Ectodermal cell (in vitro differentiated cells): ENCODE results near the gene KDM4C.
"Not testable (repeated sequence)": the region's sequence is repeated elsewhere in the genome, so short reads cannot be mapped to it uniquely, and the experiment has no call there.

ENCODE experiments used
- H3K27ac ChIP-seq: 2 replicates; pipeline ENCODE4 v1.7.0; 2013; ENCODE audit warnings: mild to moderate bottlenecking, low read depth, low read length; ENCODE audit not compliant: insufficient read depth, poor library complexity, severe bottlenecking
- H3K27me3 ChIP-seq: 2 replicates; pipeline ENCODE4 v1.7.0; 2013; ENCODE audit warnings: mild to moderate bottlenecking, low read length; ENCODE audit not compliant: insufficient read depth, control insufficient read depth, poor library complexity, severe bottlenecking
- H3K36me3 ChIP-seq: one replicate; pipeline ENCODE4 v1.7.0; 2013; ENCODE audit warnings: low read length; ENCODE audit not compliant: control insufficient read depth, insufficient read depth
- H3K4me1 ChIP-seq: one replicate; pipeline ENCODE4 v1.7.0; 2013; ENCODE audit warnings: low read length; ENCODE audit not compliant: control insufficient read depth, insufficient read depth
- H3K4me3 ChIP-seq: 2 replicates; pipeline ENCODE4 v1.7.0; 2013; ENCODE audit warnings: low read depth, low read length, control low read depth; ENCODE audit not compliant: insufficient read depth
- H3K9me3 ChIP-seq: 2 replicates; pipeline ENCODE4 v1.7.0; 2013; ENCODE audit warnings: mild to moderate bottlenecking, low read length, moderate library complexity; ENCODE audit not compliant: control insufficient read depth
- WGBS, 2 experiments: methylation state at CpG; one replicate each; pipeline ENCODE4 v1.1.7; 2013; ENCODE audit warnings: missing lambda C conversion rate in 2 of 2; 5-methylcytosine and 5-hydroxymethylcytosine counted together

The KDM4C gene

DNA sequence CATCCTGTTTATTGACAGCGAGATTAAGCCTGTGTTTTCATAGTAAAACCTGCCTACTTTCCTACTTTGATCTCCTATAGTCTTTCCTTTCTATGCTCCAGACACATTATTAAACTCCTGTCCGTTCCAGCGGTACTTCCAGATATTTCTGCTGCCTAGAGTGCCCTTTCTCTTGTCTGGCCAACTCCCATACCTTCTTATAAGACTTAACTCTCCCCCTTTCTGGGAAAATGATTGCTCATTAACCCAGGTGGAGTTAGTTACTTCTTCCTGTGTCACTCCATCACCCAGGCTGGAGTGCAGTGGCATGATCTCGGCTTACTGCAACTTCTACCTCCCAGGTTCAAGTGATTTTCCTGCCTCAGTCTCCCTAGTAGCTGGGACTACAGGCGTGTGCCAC lies 33.1 kb downstream of the KDM4C start:
- Histone ChIP-seq H3K4me1 (no peaks in the 10 kb centered on the region), H3K27me3 (no peaks in the 10 kb centered on the region), H3K27ac (no peak overlapping the region), H3K36me3 (no peaks in the 10 kb centered on the region), H3K9me3 (no peaks in the 10 kb centered on the region), H3K4me3 (no peak overlapping the region)
- WGBS, 2 experiments = 91 to 93% methylated on average over 5 of the region's 5 CpGs

DNA sequence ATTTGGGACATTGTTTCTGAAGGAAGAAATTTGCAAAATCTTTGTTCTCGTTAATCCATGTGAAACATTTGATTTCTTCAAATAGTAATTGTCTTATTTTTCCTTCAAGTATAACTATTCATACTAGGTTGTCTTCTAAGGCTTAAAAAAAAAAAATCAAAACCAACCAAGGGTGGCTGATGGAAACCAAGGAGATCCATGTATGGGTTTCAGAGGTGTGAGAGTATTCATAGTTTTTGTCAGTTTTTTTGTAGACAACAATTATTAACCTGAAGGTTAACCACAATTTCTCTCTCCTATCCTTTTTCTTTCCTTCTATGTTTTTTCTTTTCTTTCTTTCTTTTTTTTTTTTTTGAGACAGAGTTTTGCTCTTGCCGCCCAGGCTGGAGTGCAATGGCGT lies 35.4 kb downstream of the KDM4C start:
- Histone ChIP-seq H3K27ac (no peak overlapping the region), H3K4me3 (no peak overlapping the region), H3K36me3 (no peaks in the 10 kb centered on the region), H3K4me1 (no peaks in the 10 kb centered on the region), H3K9me3 (no peaks in the 10 kb centered on the region), H3K27me3 (no peaks in the 10 kb centered on the region)
- 97 to 98% methylated on average over 2 to 3 of the region's 3 CpGs for WGBS, 2 experiments

DNA sequence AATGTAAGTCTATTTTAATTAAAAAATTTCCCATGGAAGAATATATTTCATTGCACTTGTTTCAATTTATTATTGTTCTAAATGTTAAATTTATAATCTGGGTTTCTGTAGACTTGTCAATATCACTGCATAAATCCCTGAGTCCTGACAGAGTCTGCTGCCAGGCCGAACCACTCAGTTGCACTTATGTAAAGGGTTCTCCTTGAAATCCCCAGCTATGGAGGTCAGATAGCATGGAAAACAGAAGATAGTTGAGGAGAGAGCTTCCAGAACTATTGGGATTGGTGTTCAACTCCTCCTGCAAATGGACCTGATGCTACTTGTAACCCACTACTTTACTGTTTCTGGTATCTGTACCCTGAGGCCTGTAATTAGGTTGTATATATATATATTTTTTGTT lies 37.2 kb downstream of the KDM4C start:
- Histone ChIP-seq H3K4me1 (no peaks in the 10 kb centered on the region), H3K36me3 (no peaks in the 10 kb centered on the region), H3K27me3 (no peaks in the 10 kb centered on the region), H3K27ac (no peak overlapping the region), H3K4me3 (no peak overlapping the region), H3K9me3 (no peaks in the 10 kb centered on the region)
- 100% methylated on average over 1 of the region's 1 CpG for WGBS, 2 experiments

DNA sequence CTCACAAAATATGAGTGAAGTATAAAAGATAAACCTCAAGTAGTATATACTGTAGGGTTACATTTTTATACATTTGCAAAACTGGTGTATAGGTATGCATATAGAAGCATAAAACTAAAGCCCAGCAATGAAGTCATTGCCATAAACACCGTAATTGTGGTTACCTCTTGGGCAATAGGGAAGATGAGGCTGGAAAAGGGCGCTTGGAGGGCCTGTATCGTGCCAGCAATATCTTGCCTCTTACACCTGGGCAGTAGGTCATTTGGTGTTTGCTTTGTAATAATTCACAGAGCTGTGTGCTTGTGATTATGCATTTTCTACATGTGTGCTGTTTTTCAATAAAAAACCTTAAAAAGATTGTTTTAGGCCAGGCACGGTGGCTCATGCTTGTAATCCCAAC lies 45.2 kb downstream of the KDM4C start:
- no peaks in the 10 kb centered on the region for H3K9me3 ChIP-seq
- no peak overlapping the region for H3K4me3 ChIP-seq
- WGBS, 2 experiments = 96 to 97% methylated on average over 4 of the region's 4 CpGs
- H3K27ac ChIP-seq = no peak overlapping the region
- no peaks in the 10 kb centered on the region for H3K27me3 ChIP-seq
- no peaks in the 10 kb centered on the region for H3K4me1 ChIP-seq
- H3K36me3 ChIP-seq = no peaks in the 10 kb centered on the region

DNA sequence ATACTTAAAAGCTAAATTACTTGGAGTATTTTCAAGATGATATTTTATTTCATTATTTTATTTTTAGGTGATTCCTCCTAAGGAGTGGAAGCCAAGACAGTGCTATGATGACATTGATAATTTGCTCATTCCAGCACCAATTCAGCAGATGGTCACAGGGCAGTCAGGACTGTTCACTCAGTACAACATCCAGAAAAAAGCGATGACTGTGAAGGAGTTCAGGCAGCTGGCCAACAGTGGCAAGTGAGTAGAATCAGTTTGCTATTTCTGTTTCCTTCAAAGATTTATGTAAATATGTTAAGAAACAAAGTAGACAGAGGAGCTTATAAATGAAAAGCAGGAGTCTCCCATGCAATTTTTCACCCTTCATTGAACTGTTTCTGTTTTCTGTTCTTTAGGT lies 47.8 kb downstream of the KDM4C start:
- H3K27ac ChIP-seq = no peak overlapping the region
- no peaks in the 10 kb centered on the region for H3K9me3 ChIP-seq
- 96 to 100% methylated on average over 1 of the region's 1 CpG for WGBS, 2 experiments

DNA sequence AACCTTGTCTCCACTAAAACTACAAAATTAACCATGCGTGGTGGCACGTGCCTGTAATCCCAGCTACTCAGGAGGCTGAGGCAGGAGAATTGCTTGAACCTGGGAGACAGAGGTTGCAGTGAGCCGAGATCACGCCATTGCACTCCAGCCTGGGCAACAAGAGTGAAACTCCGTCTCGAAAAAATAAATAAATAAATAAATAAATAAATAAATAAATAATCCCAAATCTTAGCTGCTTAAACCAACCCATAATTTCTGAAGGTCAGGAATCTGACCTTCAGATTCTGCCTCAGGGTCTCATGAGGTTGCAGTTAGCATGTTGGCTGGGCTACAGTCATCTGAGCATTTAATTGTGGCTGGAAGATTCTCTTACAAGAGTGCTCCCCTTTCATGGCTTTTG lies 48.5 kb downstream of the KDM4C start:
- H3K36me3 ChIP-seq, H3K27me3 ChIP-seq, H3K4me1 ChIP-seq, H3K9me3 ChIP-seq, H3K27ac ChIP-seq, H3K4me3 ChIP-seq: not testable (repeated sequence)
- WGBS, 2 experiments = 97% methylated on average over 2 of the region's 6 CpGs

More for the DNA sequence above, 47.8 kb downstream of the KDM4C start:
- no peaks in the 10 kb centered on the region for H3K36me3 ChIP-seq
- H3K4me3 ChIP-seq = no peak overlapping the region
- H3K27me3 ChIP-seq = no peaks in the 10 kb centered on the region
- H3K4me1 ChIP-seq = no peaks in the 10 kb centered on the region

DNA sequence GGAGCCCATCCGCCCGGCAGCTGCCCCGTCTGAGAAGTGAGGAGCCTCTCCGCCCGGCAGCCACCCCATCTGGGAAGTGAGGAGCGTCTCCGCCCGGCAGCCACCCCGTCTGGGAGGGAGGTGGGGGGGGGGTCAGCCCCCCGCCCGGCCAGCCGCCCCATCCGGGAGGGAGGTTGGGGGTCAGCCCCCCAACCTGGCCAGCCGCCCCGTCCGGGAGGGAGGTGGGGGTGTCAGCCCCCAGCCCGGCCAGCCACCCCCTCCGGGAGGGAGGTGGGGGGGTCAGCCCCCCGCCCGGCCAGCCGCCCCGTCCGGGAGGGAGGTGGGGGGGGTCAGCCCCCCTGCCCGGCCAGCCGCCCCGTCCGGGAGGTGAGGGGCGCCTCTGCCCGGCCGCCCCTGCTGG lies 49.9 kb downstream of the KDM4C start:
- not testable (repeated sequence) for H3K36me3 ChIP-seq, H3K27ac ChIP-seq, H3K27me3 ChIP-seq, H3K4me1 ChIP-seq, H3K4me3 ChIP-seq, H3K9me3 ChIP-seq
- 93 to 97% methylated on average over 12 to 24 of the region's 30 CpGs for WGBS, 2 experiments

DNA sequence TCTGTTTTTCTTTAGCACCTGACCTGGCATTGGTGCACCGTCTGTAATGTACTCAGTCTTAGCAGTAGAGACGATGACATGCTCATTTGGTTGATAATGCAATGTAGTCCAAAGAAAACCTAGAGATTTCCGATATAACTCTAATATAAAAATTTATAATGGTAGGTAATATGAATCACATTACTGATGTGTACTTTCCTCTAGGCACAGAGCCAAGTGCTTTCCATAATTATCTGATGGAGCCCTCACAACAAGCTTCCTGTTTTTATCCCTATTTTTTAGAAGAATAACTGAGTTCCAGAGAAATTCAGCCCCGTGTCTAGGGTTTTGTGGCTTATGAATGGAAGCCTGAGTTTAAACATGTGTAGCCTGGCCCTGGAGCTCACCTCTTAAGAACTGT lies 53.7 kb downstream of the KDM4C start:
- H3K36me3 ChIP-seq = no peaks in the 10 kb centered on the region
- no peaks in the 10 kb centered on the region for H3K27me3 ChIP-seq
- no peak overlapping the region for H3K27ac ChIP-seq
- H3K4me1 ChIP-seq = no peaks in the 10 kb centered on the region
- 90 to 93% methylated on average over 3 of the region's 4 CpGs for WGBS, 2 experiments
- H3K4me3 ChIP-seq = no peak overlapping the region
- no peaks in the 10 kb centered on the region for H3K9me3 ChIP-seq

DNA sequence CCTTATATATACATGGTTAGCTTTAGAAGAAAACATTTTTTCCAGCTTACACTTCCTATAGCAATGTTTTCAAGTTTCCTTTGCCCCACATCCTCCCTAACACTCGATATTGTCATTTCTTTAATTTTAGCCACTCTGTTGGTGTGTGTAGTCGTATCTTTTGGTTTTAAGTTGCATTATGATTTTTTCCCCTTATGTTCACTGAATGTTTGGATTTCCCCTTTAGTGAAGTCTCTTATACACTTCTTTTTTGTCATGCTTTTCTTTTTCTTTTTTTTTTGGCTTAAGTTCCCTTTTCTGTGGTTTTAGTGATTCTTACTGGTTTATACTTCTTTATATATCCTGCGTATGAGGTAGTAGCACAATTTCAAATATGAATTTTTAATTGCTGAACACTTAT lies 58.8 kb downstream of the KDM4C start:
- no peak overlapping the region for H3K27ac ChIP-seq
- no peak overlapping the region for H3K4me3 ChIP-seq
- H3K27me3 ChIP-seq = no peaks in the 10 kb centered on the region
- WGBS, 2 experiments = 71 to 100% methylated on average over 1 to 3 of the region's 3 CpGs
- H3K4me1 ChIP-seq = no peaks in the 10 kb centered on the region
- H3K36me3 ChIP-seq = no peaks in the 10 kb centered on the region
- no peaks in the 10 kb centered on the region for H3K9me3 ChIP-seq

DNA sequence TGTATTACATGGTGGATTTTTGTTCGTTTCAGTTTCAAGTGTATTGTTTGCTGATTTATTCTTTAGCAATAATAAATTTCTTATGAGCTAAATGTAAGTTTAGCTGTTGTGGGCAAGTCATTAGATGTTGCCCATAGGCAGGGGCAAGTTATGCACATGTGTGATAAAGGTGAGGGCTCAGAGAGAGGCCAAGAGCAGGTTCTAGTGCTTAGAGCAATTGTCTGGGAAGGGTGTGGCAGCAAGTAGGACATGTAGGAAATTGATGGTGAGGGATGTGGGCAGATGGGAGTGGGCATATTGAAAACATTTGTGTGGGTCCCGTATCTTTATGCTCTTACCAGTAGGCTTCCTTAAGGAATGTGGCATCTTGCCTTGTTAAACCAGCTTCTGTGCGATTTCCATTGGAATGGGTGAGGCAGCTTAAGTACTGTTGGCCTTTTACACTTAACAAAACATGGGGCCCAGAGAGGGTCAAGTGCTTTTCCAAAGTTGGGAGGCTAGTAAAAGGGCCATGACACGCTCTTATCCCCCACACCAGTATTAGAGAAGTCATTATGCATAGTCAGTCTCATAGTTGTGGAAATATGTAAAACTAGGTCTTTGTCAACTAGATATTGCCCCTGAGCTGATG lies 60.6 kb downstream of the KDM4C start:
- no peaks in the 10 kb centered on the region for H3K27me3 ChIP-seq
- no peak overlapping the region for H3K27ac ChIP-seq
- H3K4me1 ChIP-seq = no peaks in the 10 kb centered on the region
- H3K4me3 ChIP-seq = no peak overlapping the region
- H3K9me3 ChIP-seq = no peaks in the 10 kb centered on the region
- 86% methylated on average over 2 to 4 of the region's 4 CpGs for WGBS, 2 experiments
- H3K36me3 ChIP-seq = no peaks in the 10 kb centered on the region

DNA sequence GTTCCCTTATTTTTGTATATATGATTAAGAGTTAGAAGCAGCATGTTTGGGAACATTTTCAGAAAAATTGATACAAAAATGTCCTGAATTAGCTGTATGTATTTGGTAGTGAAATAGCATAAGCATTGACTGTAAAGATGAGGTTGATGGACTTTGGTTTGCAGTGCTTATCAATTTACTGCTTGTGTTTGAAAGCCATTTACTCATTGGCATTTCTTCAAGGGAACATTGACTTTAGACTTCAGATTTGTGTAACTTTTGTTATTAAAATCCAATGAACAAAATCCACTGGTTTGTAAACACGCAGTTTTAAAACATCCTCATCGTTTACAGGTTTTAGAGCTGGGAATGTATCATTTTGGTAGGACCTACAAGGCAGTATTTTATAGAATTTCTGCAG lies 61.3 kb downstream of the KDM4C start:
- 97 to 100% methylated on average over 2 of the region's 2 CpGs for WGBS, 2 experiments
- Histone ChIP-seq H3K27me3 (no peaks in the 10 kb centered on the region), H3K9me3 (no peaks in the 10 kb centered on the region), H3K4me1 (no peaks in the 10 kb centered on the region), H3K4me3 (no peak overlapping the region), H3K36me3 (no peaks in the 10 kb centered on the region), H3K27ac (no peak overlapping the region)
